IMR-90 (cell line): ENCODE data around the gene TCERG1L. TPM values are rescaled to one million over a fixed set of nuclear protein-coding genes. Genes with fewer than 3 reads are reported as not detected.

Source experiments
- ATAC-seq: fragments of 200-7000 bp; cut with Tn5 transposase; 2 replicates; pipeline ENCODE4 v1.9.1; 2020; ENCODE audit warnings: low read depth, mild to moderate bottlenecking, moderate library complexity
- BruUV-seq: library from RNA; stranded (reverse); fragments of 400-500 nt; replicated peaks from 2 replicates; lab custom pipeline; 2021; lab: Mats Ljungman, UMichigan
- CTCF ChIA-PET: fragments of 300-600 bp; formaldehyde crosslinking; extraction: SDS; loops from one replicate; lab custom pipeline; 2021; ENCODE audit warnings: antibody characterized with exemption; lab: Yijun Ruan, JAX
- POLR2A ChIA-PET: fragments of 300-600 bp; sonication (Branson Sonifier 250); formaldehyde crosslinking; loops from one replicate; lab custom pipeline; 2022; ENCODE audit warnings: antibody characterized with exemption; ENCODE audit not compliant: unreplicated experiment; lab: Charles Lee
- DNase-seq: peaks from one replicate; pipeline ENCODE4 v3.0.0; 2013
- H2AFZ ChIP-seq: replicated peaks from 2 replicates; pipeline ENCODE3; 2013; ENCODE audit warnings: low read length, mild to moderate bottlenecking; ENCODE audit not compliant: poor library complexity
- H2AK5ac ChIP-seq: 2 replicates; pipeline ENCODE4 v1.6.1; 2013; ENCODE audit warnings: low read depth, low read length, inconsistent platforms
- H2AK9ac ChIP-seq: replicated peaks from 2 replicates; pipeline ENCODE3; 2013; ENCODE audit warnings: mild to moderate bottlenecking, low read depth, low read length, moderate library complexity; ENCODE audit not compliant: poor library complexity
- H2BK120ac ChIP-seq: 2 replicates; pipeline ENCODE4 v1.6.1; 2013; ENCODE audit warnings: low read depth, low read length, inconsistent platforms
- H2BK15ac ChIP-seq: 3 replicates; pipeline ENCODE4 v1.6.1; 2013; ENCODE audit warnings: low read depth, low read length, inconsistent platforms
- H2BK20ac ChIP-seq: 2 replicates; pipeline ENCODE4 v1.6.1; 2013; ENCODE audit warnings: low read depth, mild to moderate bottlenecking, inconsistent platforms, low read length, moderate library complexity
- H2BK5ac ChIP-seq: 2 replicates; pipeline ENCODE4 v1.6.1; 2013; ENCODE audit warnings: mild to moderate bottlenecking, low read depth, low read length, inconsistent platforms; ENCODE audit not compliant: poor library complexity, severe bottlenecking
- H3K14ac ChIP-seq: replicated peaks from 2 replicates; pipeline ENCODE4 v1.6.1; 2013; ENCODE audit warnings: low read depth, low read length, inconsistent platforms
- H3K18ac ChIP-seq: 2 replicates; pipeline ENCODE4 v1.6.1; 2013; ENCODE audit warnings: low read depth, low read length, control low read depth
- H3K23ac ChIP-seq: 2 replicates; pipeline ENCODE4 v1.6.1; 2013; ENCODE audit warnings: low read depth, low read length, inconsistent platforms
- H3K27ac ChIP-seq: 2 replicates; pipeline ENCODE4 v1.5.1; 2013; ENCODE audit warnings: mild to moderate bottlenecking, control low read depth, low read length; ENCODE audit not compliant: insufficient read depth
- H3K27me3 ChIP-seq: 2 replicates; pipeline ENCODE4 v1.6.1; 2013; ENCODE audit warnings: low read length; ENCODE audit not compliant: control insufficient read depth, insufficient read depth
- H3K36me3 ChIP-seq: 2 replicates; pipeline ENCODE4 v1.6.1; 2013; ENCODE audit warnings: low read length, mixed read lengths; ENCODE audit not compliant: control insufficient read depth, insufficient read depth
- H3K4ac ChIP-seq: 2 replicates; pipeline ENCODE4 v1.6.1; 2013; ENCODE audit warnings: low read depth, low read length, inconsistent platforms
- H3K4me1 ChIP-seq: 2 replicates; pipeline ENCODE4 v1.6.1; 2013; ENCODE audit warnings: low read length, mixed read lengths; ENCODE audit not compliant: control insufficient read depth, insufficient read depth
- H3K4me2 ChIP-seq: 2 replicates; pipeline ENCODE4 v1.6.1; 2013; ENCODE audit warnings: low read depth, mild to moderate bottlenecking, control low read depth, low read length, moderate library complexity
- H3K4me3 ChIP-seq: 2 replicates; pipeline ENCODE4 v1.5.1; 2013; ENCODE audit warnings: low read depth, mild to moderate bottlenecking, control low read depth, low read length, moderate library complexity; ENCODE audit not compliant: insufficient read depth
- H3K56ac ChIP-seq: 2 replicates; pipeline ENCODE4 v1.6.1; 2013; ENCODE audit warnings: low read length, inconsistent platforms; ENCODE audit not compliant: insufficient read depth; ENCODE audit errors: extremely low read depth
- H3K79me1 ChIP-seq, 2 experiments: 2 replicates each; pipeline ENCODE4 v1.6.1; 2013; ENCODE audit warnings: low read length in 2 of 2, inconsistent platforms in 1 of 2, low read depth in 1 of 2
- H3K9ac ChIP-seq: 2 replicates; pipeline ENCODE4 v1.6.1; 2013; ENCODE audit warnings: low read depth, low read length, control low read depth
- H3K9me1 ChIP-seq: 2 replicates; pipeline ENCODE4 v1.6.1; 2013; ENCODE audit warnings: low read length, inconsistent platforms; ENCODE audit not compliant: insufficient read depth
- H3K9me3 ChIP-seq: 2 replicates; pipeline ENCODE4 v1.6.1; 2013; ENCODE audit warnings: low read length; ENCODE audit not compliant: control insufficient read depth, insufficient read depth
- H4K20me1 ChIP-seq: 2 replicates; pipeline ENCODE4 v1.6.1; 2013; ENCODE audit warnings: low read length, inconsistent platforms; ENCODE audit not compliant: insufficient read depth
- H4K5ac ChIP-seq: 2 replicates; pipeline ENCODE4 v1.6.1; 2013; ENCODE audit warnings: mild to moderate bottlenecking, low read depth, low read length, control low read depth
- H4K8ac ChIP-seq, 2 experiments: 2 replicates each; pipeline ENCODE4 v1.6.1; 2013; ENCODE audit warnings: low read depth in 2 of 2, low read length in 2 of 2, control low read depth in 1 of 2, inconsistent platforms in 1 of 2
- H4K91ac ChIP-seq: 2 replicates; pipeline ENCODE4 v1.6.1; 2013; ENCODE audit warnings: low read depth, low read length, inconsistent platforms; ENCODE audit not compliant: insufficient read depth
- BHLHE40 ChIP-seq: fragments of 150-350 bp; IDR thresholded peaks from 2 replicates; pipeline ENCODE4 v1.6.1; 2016; ENCODE audit warnings: mild to moderate bottlenecking, low read depth, low read length
- CEBPB ChIP-seq: IDR thresholded peaks from 2 replicates; pipeline ENCODE4 v1.6.1; 2012; ENCODE audit warnings: low read depth, low read length, improper control_type of control experiment
- FOS ChIP-seq: fragments of 150-350 bp; IDR thresholded peaks from 2 replicates; pipeline ENCODE4 v1.6.1; 2016; ENCODE audit warnings: low read depth, low read length
- MAFK ChIP-seq: IDR thresholded peaks from 2 replicates; pipeline ENCODE4 v1.6.1; 2012; ENCODE audit warnings: low read depth, low read length, improper control_type of control experiment
- MAZ ChIP-seq: IDR thresholded peaks from 2 replicates; pipeline ENCODE4 v1.6.1; 2012; ENCODE audit warnings: low read depth, mild to moderate bottlenecking, low read length, improper control_type of control experiment, moderate library complexity, borderline replicate concordance
- POLR2A ChIP-seq: IDR thresholded peaks from 2 replicates; pipeline ENCODE4 v1.6.1; 2012; ENCODE audit warnings: mild to moderate bottlenecking, low read depth, low read length
- RAD21 ChIP-seq: IDR thresholded peaks from 2 replicates; pipeline ENCODE4 v1.6.1; 2012; ENCODE audit warnings: low read length, improper control_type of control experiment
- RCOR1 ChIP-seq: IDR thresholded peaks from 2 replicates; pipeline ENCODE4 v1.6.1; 2012; ENCODE audit warnings: mild to moderate bottlenecking, low read length, improper control_type of control experiment; ENCODE audit not compliant: insufficient replicate concordance
- RFX5 ChIP-seq: IDR thresholded peaks from 2 replicates; pipeline ENCODE4 v1.8.0; 2012; ENCODE audit warnings: low read depth, mild to moderate bottlenecking, low read length, moderate library complexity
- SMC3 ChIP-seq: fragments of 150-350 bp; IDR thresholded peaks from 2 replicates; pipeline ENCODE4 v1.6.1; 2016; ENCODE audit warnings: low read depth, mild to moderate bottlenecking, antibody characterized with exemption, low read length, moderate library complexity
- WGBS, 2 experiments: methylation state at CpG; one replicate each; pipeline versions ENCODE4 v1.1.5 to v1.1.7; 2013; ENCODE audit warnings: missing lambda C conversion rate in 2 of 2; ENCODE audit not compliant: insufficient read length in 1 of 2; ENCODE audit errors: extremely low coverage in 2 of 2; 5-methylcytosine and 5-hydroxymethylcytosine counted together
- dilution Hi-C: fragments of 300-500 bp; cut with HindIII; formaldehyde crosslinking; loops from one replicate; pipeline ENCODE4 v1.14.3; 2018; ENCODE audit warnings: low sequenced_read_pairs; ENCODE audit not compliant: unreplicated experiment
- in situ Hi-C: fragments of 300-500 bp; cut with MboI; formaldehyde crosslinking; loops from 3 replicates; pipeline ENCODE4 v1.14.3; 2019; ENCODE audit warnings: low sequenced_read_pairs, inconsistent platforms, mixed read lengths
- intact Hi-C: fragments of 100-400 bp; cut with micrococcal nuclease; formaldehyde crosslinking; loops from 2 replicates; pipeline ENCODE4 v1.10.0; 2022
- polyA plus RNA-seq, 3 experiments: library from polyadenylated mRNA; depleted of rRNA; stranded (reverse); fragments of >200 nt; gene quantifications; 2 replicates each; pipeline ENCODE4 v1.2.3, GENCODE V29; 2012; ENCODE audit warnings: low replicate concordance in 1 of 3
- total RNA-seq: library from RNA; depleted of rRNA; stranded (reverse); fragments of >200 nt; gene quantifications from 2 replicates; pipeline ENCODE4 v1.2.3, GENCODE V29; 2012
- TF ChIP-seq, protein P1 (sequence below): fragments of 150-350 bp; IDR thresholded peaks from 2 replicates; pipeline ENCODE4 v1.6.1; 2017; ENCODE audit warnings: mild to moderate bottlenecking, antibody characterized with exemption, low read length, low read depth
- TF ChIP-seq, protein P2 (sequence below): fragments of 150-350 bp; IDR thresholded peaks from 2 replicates; pipeline ENCODE4 v1.6.1; 2016; ENCODE audit warnings: low read depth, mild to moderate bottlenecking, low read length, moderate library complexity, borderline replicate concordance

Gene TCERG1L
- total and polyA plus RNA-seq, 2 of the 4 experiments (the other 2 are of a cell fraction) = not detected

DNA sequence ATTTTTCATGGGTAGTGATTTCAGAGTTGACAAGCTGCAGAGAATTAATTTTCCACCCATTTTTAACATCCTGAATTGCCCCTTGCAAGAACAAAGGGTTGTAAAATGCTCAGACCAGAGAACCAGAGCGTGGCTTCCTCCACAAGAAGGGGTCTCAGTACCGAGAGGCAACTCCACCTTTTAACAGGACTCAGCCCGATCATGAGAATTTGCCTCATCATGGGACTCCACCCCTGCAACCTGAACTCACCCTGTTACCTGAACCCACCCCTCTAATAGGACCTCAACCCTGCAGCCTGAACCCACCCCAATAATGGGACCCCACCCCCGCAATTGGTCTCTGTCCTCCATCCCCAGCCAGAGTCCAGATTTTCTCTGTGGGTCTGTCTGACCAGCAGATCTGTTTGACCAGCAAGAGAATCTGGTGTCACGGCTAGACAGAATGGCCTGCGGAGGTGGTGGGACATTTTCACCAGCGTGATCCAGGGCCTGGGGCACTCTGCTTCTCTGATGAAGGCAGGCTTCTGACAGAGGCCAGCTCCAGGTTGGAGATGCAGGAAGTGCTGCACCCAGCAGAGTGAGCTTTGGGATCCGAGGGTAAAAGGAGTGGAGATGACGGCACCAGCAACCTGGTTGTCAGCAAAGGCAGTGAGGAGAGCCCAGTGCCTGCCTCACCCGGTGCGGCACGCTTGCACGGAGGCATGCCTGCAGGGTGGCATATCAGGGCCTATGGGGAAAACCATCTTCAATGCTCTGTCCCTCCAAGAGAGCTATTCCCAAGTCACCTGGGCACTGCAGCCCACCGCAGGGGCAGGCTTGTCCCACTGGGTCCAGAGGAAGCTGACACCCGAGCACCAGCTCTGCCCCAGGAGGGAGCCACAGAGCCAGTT, 136.6 kb downstream of the TCERG1L start:
- Histone ChIP-seq H2BK15ac (no peak overlapping the region), H3K56ac (no peak overlapping the region), H3K18ac (no peak overlapping the region), H3K4me1 (no peaks in the 10 kb centered on the region), H3K9me3 (peaks cover 68% of the 10 kb centered on the region), H2AK5ac (no peak overlapping the region), H4K91ac (no peak overlapping the region), H3K36me3 (no peaks in the 10 kb centered on the region), H4K8ac (no peak overlapping the region), H4K20me1 (no peaks in the 10 kb centered on the region), H3K4ac (no peak overlapping the region), H3K23ac (no peak overlapping the region), H4K5ac (no peak overlapping the region), H2AFZ (no peak overlapping the region), H2BK120ac (no peak overlapping the region), H2BK20ac (no peak overlapping the region), H3K27me3 (no peaks in the 10 kb centered on the region), H2BK5ac (no peak overlapping the region), H3K4me3 (no peak overlapping the region), H3K9me1 (no peaks in the 10 kb centered on the region), H3K4me2 (no peak overlapping the region), H2AK9ac (no peak overlapping the region), H3K9ac (no peak overlapping the region), H3K14ac (no peak overlapping the region), H3K79me1 (no peaks in the 10 kb centered on the region), H3K27ac (no peak overlapping the region)
- ChIA-PET POLR2A (no interaction called here), CTCF (no interaction called here)
- in situ Hi-C loops = no loop called here
- no peak for TF ChIP-seq FOS
- no peak for TF ChIP-seq RCOR1
- TF ChIP-seq SMC3 = no peak
- no peak for TF ChIP-seq MAZ
- TF ChIP-seq CEBPB = no peak
- TF ChIP-seq MAFK = no peak
- no peak for TF ChIP-seq RAD21
- TF ChIP-seq RFX5 = no peak
- TF ChIP-seq, protein P1, sequence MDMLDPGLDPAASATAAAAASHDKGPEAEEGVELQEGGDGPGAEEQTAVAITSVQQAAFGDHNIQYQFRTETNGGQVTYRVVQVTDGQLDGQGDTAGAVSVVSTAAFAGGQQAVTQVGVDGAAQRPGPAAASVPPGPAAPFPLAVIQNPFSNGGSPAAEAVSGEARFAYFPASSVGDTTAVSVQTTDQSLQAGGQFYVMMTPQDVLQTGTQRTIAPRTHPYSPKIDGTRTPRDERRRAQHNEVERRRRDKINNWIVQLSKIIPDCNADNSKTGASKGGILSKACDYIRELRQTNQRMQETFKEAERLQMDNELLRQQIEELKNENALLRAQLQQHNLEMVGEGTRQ = no peak
- TF ChIP-seq POLR2A = no peak
- no peak for TF ChIP-seq BHLHE40
- TF ChIP-seq, protein P2, sequence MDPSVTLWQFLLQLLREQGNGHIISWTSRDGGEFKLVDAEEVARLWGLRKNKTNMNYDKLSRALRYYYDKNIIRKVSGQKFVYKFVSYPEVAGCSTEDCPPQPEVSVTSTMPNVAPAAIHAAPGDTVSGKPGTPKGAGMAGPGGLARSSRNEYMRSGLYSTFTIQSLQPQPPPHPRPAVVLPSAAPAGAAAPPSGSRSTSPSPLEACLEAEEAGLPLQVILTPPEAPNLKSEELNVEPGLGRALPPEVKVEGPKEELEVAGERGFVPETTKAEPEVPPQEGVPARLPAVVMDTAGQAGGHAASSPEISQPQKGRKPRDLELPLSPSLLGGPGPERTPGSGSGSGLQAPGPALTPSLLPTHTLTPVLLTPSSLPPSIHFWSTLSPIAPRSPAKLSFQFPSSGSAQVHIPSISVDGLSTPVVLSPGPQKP = no peak
- intact Hi-C loops = no loop called here
- DNase-seq (no peak), ATAC-seq (no peak)
- WGBS, 2 experiments = 69% methylated on average over 6 of the region's 15 CpGs; no CpG with 5 or more reads in 1 of the 2 experiments
- BruUV-seq = no TSS peak
- dilution Hi-C loops = no loop called here
